Tongue (tissue), 2 donors: ENCODE results near the gene NF2. TPM values are rescaled to one million over a fixed set of nuclear protein-coding genes. Genes with fewer than 3 reads are reported as not detected.
"Not testable (repeated sequence)": the region's sequence is repeated elsewhere in the genome, so short reads cannot be mapped to it uniquely, and the experiment has no call there.

Source experiments
- DNase-seq: peaks from one replicate; pipeline ENCODE4 v3.0.0-alpha.2; 2015
- total RNA-seq: library from RNA; depleted of rRNA; stranded (reverse); fragments of >200 nt; gene quantifications from one replicate; pipeline ENCODE4 v1.2.3, GENCODE V29; 2014

The NF2 gene
- total RNA-seq, 1 donor from 2014 or later, result 41.4 TPM

GRCh38 chr22:29596408-29596807 lies 7.0 kb upstream of the NF2 start:
- no peak for DNase-seq

- not testable (repeated sequence) for DNase-seq
These were observed 5.4 kb upstream of the NF2 start for GRCh38 chr22:29597871-29598683.

- DNase-seq, result no peak
These were observed 4.8 kb upstream of the NF2 start for GRCh38 chr22:29598684-29599020.

GRCh38 chr22:29604076-29604360 lies 585 bp downstream of the NF2 start:
- peak; percentile 39 for DNase-seq

GRCh38 chr22:29605527-29605850 lies 2.1 kb downstream of the NF2 start:
- no peak for DNase-seq

GRCh38 chr22:29606320-29606719 lies 2.9 kb downstream of the NF2 start:
- DNase-seq, result no peak

- DNase-seq, result no peak
These were observed 4.0 kb downstream of the NF2 start for GRCh38 chr22:29607426-29607825.

- DNase-seq, result no peak
These were observed 5.7 kb downstream of the NF2 start for GRCh38 chr22:29609139-29609538.

- no peak for DNase-seq
These were observed 7.3 kb downstream of the NF2 start for GRCh38 chr22:29610780-29611179.

- no peak for DNase-seq
These were observed 12.4 kb downstream of the NF2 start for GRCh38 chr22:29615705-29616327.

- DNase-seq, result peak; percentile 25
These were observed 14.6 kb downstream of the NF2 start for GRCh38 chr22:29617922-29618629.

GRCh38 chr22:29621761-29622526 lies 18.5 kb downstream of the NF2 start:
- DNase-seq, result peak; percentile 19

GRCh38 chr22:29623059-29623458 lies 19.6 kb downstream of the NF2 start:
- no peak for DNase-seq

GRCh38 chr22:29623553-29624169 lies 20.2 kb downstream of the NF2 start:
- DNase-seq, result no peak

- peak; percentile 79 for DNase-seq
These were observed 21.8 kb downstream of the NF2 start for GRCh38 chr22:29625090-29625825.

- DNase-seq, result no peak
These were observed 23.2 kb downstream of the NF2 start for GRCh38 chr22:29626497-29627195.

- DNase-seq, result no peak
These were observed 23.7 kb downstream of the NF2 start for GRCh38 chr22:29627196-29627535.

- DNase-seq, result no peak
These were observed 25.8 kb downstream of the NF2 start for GRCh38 chr22:29628996-29629902.

GRCh38 chr22:29629903-29630516 lies 26.6 kb downstream of the NF2 start:
- DNase-seq, result no peak

- DNase-seq, result no peak
These were observed 27.6 kb downstream of the NF2 start for GRCh38 chr22:29630987-29631386.
